Bone marrow (tissue), 2 donors: ENCODE data around the gene SOHLH2.

Experiments used
- DNase-seq, 2 donors: peaks; one replicate each; lab custom pipeline; 2025; lab: John Stamatoyannopoulos, UW

The SOHLH2 gene

DNA sequence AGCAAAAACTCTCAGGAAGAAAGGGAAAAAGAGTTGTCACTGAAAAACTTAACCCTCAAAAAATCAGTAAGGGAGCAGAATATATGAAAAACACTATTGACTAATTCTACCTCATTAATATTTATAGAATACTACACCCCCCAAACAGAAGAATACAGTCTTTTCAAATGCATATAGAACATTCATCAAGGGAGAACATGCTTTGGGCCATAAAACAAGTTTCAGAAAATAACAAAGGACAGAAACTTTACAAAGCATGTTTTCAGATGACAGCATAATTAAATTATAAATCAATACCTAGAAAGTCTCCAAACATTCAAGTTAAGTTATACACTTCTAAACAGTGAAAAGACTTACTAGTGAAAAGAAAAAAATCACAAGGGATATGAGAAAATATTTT, 30.5 kb downstream of the SOHLH2 start:
- DNase-seq, result no peak

DNA sequence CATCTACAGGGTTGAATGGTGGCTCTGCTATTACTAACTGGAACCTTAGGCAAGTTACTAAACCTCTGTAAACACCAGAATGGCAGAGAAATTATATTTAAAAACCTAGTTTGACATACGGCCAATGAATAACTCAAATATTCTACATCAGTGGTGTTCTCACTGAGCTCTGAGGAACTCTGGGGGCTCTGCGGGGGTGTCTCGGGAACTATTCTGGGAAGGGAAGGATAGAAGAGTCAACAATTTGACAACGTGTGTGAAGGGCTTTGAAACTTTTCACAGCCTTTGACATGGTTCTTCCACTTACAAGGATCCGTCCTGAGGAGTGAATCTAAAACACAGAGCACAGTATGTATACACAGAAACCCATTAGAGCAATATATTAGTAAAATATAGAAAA, 38.7 kb downstream of the SOHLH2 start:
- no peak for DNase-seq

DNA sequence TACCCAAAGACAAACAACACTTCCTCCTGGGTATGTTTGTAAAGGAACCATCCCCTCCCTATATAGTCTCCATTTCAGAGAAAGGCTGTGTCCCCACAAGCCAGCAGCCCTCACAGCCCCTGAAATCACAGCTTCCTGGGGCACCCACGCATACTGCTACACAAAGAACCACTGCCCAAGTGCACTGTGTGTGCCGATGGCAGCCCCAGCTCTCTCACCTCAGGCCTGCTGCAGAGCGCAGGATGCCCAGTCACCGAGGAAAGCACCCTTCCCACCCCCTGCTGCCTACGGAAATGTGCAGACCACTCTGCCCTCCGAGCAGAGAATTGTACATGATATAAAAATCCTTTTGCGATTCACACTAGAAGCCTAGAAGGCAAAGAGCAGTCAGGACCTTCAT, 39.4 kb downstream of the SOHLH2 start:
- no peak for DNase-seq

DNA sequence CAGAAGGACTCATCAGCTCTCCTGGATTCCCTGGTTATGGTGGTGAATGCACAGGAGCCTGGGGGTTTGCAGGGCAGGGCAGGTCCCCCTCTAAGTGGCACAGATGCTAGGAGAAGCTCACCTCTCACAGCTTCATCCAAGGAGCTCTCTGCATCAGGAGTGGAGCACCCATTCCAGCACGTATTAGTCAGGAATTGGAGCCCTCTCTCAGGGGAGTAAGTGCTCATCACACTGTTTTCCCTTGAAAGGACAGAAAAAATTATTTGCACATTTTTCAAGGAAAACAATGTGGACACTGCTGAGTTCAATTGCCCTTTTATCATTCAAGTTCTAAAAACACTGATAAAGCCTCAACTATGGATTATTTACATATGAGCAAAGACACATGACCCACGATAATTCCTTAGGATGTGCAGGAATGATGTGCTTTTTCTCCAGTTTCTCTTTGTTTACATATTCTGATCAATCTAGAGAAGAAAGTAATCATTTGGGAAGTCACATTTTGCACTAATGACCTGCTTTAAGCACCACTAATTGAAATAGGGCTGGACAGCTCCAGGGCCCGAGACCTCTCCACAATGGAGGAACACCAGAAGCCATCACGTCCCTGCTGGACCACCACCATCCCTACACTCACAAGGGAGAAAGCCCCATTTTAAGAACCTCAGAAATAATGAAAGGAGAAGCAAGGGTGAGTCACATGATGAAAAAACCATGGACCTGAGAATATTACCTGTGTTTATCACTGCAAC, 40.6 kb downstream of the SOHLH2 start:
- no peak for DNase-seq

DNA sequence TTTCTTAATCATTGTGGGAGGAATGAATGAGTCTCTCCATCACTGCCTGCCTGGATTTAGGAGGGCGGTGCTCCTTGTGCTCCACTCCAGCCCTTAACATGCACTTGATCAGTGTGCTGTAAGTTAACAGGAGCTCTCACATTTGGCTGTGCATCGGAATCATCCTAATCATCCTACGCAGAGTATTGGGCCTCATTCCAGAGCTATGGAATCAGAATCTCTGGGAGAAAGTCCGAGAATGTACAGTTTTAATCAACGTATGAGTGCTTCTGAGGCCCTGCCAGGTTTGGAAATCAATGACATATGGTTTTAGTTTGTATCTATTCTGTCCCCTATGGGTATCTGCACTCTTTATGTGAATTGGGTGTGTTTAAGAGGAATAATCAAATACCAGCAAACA, 48.3 kb downstream of the SOHLH2 start:
- DNase-seq, result no peak

DNA sequence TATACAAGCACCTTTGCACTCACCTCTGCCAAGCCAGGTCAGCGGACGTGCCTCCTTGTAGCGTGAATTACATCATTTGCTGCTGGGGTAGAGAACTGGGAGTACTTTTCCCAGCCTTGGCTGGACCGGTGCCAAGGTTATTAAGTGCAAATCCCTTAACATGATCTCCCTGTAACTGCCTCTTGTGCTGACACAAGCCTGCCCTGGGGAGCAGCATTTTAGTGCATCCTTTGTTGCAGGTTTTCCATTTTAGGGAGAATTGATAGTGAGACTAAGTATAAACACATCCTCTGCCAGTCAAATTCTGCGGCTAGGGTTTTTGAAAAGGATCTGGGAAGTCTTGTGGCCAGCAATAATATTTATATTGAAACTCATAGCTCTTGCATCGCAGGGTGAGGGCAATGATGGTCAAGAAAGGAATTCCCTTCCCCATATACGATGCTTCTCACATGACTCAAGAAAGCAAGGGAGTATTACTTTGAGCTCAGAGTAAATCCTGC, 50.5 kb downstream of the SOHLH2 start:
- no peak for DNase-seq

DNA sequence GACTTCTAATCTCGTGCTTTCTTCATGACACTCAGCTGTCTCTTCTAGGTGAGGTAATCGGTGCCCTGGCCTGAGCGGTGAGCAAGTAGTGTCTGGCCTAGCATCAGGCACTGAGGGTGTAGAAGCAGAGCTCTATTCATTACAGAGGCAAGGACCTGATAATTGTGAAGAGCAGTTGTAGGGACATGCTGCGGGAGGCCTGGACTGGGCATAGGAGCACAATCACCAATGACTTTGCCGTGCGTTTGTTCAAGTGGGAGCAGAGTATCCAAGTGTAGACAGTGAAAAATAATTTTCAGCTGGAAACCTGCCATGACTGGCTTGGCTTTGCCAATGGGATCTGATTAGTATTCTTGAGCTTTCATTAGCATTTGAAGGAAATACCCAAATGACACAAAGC, 51.1 kb downstream of the SOHLH2 start:
- no peak for DNase-seq

DNA sequence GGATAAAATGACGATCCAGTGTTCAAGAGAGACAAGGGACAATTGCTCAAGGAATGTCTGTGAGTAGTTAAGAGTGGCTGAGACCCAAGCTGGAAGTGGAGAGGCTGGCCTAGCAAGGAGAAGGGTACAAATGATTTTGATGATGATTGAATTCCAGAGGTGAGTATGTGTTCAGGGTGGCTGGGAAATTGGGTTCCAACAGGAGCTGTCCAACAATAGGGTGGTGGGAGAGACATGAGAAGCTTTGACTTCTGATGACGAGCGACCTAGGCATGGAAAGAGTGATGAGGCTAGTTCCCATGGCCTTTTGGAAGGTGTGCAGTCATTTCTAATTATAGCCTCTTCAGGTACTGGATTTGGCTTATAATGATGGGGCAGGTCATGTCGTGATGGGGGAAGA, 54.1 kb downstream of the SOHLH2 start:
- DNase-seq, result no peak

DNA sequence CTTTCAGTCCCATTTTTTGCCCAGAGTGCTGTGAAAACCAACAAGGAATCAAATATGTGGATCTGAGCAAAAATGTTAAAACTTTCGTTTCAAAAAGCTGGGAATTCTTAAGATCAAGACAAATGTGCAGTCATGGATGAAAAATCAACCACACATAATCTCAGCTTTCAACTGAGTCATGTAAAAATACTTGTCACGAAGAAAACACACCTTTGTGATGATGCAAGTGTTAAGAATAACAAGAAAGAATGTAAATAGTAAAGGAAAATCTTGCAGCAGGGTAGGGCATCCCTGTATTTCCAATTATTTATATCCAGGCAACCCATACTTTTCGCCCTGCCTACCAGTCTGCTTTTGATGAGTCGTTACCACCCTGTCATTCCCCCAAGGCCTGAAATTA, 55.7 kb downstream of the SOHLH2 start:
- DNase-seq, result no peak

DNA sequence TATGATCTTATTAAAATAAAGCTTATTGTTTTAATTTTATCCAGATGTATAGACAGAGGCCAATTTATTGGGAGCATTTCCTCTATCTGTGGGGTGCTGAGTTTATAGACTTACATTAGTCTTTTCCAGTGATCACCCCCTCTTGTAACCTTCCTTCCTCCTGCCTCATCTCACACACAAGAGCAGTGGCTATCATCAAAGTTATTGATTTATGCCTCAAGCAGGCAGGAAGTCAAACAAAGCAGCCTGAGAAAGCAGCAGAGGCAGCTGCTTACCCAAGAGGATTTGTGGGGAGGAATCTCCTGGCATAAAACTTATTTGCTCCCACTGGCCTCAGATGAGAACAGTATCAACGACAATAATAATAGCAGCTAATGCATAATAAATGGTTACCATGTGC, 56.9 kb downstream of the SOHLH2 start:
- DNase-seq, result no peak

DNA sequence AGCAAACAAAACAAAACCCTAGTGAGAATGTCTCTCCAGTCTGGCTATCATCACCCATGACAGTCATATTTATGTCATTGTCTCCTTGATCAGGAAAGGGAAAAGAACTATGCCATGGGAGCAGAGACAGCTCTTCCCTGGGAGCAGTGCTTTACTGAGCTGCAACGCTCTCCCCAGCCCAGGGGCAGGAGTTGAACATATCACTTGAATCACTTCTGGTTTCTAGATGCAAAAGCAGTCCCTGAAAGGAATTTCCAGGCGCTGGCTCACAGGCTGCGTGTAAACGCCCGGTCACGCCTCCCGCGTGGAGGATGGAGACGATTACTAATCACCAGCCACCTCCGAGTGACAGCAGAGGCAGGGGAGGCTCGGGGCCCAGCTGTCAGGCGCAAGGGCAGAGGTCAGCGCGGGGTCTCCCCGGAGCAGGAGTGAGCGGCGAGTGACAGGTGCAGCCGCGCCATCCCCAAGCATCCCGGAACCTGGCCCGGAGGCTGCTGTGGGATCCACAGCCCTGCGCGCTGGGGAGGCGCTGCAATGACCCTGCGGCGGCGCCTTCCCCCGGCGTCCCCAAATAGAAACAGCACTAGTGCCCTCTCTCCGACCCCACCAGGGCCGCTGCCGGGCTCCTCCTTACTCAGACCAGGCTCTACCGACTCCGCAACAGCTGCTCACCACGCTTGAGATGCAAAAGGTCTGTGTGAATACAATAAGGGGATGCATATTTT, 59.6 kb downstream of the SOHLH2 start:
- DNase-seq, result no peak

DNA sequence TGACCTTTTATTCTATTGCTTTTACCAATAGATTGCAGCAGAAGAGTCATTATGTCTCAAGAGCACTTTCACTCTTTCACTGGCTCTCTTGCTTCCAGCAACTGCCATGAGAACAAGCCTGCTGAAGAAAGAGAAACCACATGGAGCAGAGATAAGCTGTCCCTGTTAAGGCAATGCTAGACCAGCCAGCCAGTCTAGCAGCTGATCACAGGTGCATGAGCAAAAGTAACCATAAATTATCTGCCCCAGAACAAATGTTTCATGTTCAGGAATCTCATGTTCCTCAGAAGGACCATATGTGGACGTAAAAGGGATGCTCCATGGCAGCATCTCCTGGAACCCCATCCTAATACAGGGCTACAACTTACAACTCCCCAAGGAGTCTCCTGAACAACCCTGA, 62.8 kb downstream of the SOHLH2 start:
- no peak for DNase-seq

DNA sequence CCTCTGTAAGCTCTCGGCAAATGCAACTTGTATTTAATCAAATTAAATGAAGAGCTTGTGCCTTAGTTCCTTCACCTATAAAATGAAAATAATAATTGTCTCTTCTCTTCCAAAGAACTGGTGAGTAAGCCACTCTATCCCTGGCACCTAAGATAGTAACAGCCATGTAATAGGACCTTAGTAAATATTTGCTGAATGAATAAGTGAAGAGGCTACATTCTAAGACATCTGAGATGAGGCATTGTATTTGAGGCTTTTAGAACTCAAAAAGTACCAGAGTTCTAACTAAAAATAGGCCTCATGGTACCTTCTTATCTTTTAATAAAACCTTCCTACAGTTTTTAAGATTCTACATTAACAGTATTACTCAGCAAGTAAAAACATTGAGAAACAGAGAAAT, 65.9 kb downstream of the SOHLH2 start:
- no peak for DNase-seq

DNA sequence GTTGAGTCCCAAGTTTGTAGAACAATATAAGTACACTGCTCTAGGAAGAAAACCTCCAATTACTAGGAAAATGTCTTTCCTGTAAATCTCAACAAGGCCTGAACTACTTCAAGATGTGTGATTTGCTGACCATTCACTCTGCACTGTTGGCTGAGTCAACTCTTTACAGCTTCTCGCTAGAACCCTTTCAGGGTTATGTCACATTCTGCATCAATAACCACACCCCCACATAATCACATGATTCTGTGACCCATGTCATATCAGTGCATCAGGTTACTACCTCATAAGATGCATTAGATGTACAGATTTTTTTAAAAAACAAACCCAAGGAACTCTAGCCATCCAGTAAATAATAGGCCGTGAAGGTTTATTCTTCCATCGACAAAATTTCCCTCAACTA, 67.0 kb downstream of the SOHLH2 start:
- no peak for DNase-seq

DNA sequence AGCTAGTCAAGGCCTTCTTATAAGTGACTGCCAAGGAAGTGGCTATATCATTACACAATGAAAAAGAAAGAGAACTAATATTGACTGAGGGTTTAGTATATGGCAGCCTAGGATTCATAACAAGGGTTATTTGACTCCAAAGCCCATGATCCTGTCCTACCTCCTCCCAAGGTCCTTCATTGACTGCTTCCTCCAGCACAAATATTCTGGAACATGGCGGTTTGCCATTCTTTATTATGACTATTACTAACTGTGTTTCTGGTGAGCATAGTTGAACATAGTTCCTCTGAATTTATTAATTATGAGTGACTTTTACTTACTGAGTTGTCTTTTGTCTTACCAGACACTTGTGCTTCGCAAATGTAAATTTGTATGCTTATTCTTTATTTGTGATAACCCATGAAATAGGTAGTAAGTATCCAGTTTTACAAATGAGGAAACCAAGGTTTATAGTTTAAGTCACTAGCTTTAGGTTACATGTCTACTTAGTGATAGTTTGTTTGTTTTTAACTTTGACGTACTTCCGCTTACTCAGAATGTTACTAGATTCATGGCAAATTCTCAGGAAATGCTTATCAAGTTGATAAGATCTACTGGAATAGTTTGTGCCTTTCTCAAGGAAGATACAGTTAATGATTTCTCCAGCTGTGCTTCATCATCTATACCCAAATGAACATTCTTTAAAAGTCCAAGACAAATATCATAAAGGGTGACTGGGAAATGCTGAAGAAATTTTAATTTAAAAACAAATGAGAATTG, 67.7 kb downstream of the SOHLH2 start:
- DNase-seq, result no peak

DNA sequence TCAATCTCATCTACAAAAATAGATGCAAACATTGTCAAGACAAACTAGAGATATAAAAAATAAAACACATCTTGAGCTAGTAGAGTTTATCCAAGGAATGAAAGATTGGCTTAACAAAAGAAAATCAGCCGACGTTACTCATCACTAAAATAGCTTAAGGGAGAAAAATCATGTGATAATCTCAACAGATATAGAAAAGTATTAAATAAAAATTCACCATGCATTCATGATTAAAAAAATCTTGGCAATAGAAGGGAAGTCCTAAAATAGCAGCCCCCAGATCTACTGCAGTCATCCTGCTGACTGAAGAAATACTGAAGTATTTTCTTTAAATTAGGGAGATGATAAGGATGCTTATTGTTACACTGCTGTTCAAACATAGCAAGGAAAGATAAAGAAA, 70.6 kb downstream of the SOHLH2 start:
- DNase-seq, result no peak

DNA sequence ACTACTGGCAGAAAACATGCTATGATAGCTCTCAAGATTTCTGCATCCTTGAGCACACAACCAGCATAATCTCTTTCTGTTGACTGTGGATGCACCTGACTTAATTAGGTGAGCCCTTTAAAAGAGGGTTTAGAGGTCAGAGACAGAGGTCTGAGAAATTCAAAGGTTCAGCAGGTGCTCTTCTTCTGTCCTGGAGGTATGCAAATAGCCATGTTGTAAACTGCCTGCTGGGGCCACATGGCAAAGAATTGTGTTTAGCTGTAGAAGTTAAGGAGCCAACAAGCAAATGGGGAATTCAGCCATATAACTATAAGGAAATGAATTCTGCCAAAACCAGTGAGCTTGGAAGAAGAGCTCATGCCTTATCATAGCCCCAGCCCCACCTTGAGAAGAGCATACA, 71.6 kb downstream of the SOHLH2 start:
- DNase-seq, result no peak

DNA sequence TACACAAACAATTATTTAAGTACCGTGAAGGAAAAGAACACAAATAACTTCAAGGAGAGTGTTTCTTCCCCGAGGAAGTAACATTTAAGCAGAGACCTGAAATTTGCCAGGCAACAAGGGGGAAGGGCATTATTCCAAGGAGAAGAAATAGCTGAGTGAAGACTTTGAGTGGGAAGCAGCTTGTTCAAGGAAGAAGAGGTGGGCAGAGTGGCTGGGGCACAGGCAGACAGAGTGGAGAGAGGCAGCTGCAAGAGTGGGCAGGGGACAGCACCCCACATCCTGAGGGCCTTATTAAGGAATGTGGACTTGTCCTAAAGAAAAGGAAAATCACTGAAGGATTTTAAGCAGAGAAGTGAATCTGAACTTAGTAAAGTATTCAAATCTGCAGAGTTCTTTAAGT, 78.5 kb downstream of the SOHLH2 start:
- DNase-seq, result no peak

DNA sequence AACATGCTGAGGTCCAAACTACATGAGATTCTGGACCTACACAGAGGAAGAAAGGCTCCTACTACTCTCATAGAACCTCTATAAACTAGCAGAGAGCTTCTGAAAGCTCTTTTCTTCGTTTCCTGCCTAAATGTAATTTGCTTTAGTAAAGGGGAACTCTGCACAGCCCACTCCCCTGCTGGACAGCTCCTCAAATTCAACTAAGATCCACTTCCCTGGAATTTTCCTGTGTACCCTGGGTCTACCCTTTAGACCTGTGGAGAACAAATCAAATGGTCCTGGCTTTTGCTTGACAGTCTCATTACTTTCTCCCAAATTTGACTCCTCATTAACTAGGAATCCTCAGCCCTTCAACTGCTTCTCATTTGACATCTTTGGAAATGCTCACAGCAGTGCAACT, 79.7 kb downstream of the SOHLH2 start:
- no peak for DNase-seq

DNA sequence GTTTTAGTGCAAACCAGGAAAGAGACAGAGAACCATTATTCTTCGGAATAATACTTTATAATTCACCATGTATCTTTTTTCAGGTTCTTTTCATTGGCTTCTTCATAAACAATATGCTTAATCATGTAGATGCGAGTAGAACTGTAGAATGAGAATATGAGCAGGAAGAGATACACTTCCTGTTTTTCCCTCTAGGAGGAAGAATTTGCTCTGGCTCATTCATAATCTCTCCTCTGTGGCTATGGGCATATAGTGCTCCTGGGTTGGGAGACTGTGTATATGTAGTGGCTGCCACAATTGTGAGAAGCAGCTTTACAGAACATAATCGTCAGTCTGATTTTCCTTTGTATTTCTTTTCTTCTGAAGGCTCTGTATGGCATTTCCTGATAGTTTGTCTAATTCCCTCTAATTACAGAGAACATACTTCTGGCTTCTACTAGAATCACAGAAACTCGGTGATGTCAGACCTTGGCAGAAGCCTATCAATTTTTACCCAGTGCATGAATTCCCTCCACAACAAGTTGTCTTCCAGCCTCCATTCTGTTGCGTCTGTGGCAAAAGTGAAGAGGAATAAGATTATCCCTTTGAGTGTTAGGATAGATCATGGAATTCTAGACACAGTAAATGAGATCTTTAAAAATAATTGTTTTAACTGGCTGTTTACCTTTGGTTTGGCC, 80.3 kb downstream of the SOHLH2 start:
- no peak for DNase-seq

DNA sequence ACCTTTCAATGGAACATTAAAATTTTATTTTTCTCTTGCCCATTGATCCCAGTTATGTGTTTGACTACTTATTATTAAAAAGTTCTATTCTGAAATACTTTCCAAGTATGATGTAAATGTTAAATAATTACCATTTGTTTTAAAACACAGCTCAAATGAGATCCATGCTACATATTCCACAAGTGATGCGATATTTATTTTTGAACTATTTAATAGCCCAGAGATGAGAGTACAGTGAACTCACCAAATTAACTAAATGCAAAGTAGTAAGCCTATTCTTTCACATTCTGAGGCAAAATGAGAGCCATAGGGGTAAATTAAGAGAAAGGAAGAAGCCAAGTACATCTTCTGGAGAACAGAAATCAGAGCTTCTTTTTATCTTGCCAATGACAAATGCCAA, 82.0 kb downstream of the SOHLH2 start:
- DNase-seq, result no peak

DNA sequence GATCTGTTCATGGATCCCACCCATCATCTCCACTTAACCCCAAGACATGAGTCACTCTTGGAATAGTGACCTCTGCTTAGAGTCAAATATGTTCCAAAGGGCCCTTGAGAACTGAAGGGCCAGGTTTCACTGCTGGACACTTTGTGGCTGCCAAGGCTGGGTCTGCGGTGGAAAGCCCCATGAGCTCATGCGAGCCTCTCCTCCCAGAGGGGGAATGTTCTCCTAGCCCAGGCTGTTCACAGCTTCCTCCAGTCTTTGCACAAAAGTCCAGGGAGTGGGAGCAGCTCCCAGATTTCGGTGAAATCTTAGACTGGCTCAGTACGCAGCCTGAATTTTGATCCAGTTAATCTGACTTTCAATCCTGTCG, 82.4 kb downstream of the SOHLH2 start:
- DNase-seq, result no peak
